CD4-positive, alpha-beta T cell treated with Interleukin-21 for 1 hour (primary cell): ENCODE results near the gene GIPC1.
"Not testable (repeated sequence)": the region's sequence is repeated elsewhere in the genome, so short reads cannot be mapped to it uniquely, and the experiment has no call there.

Experiments used
- DNase-seq: peaks from one replicate; pipeline ENCODE4 v3.0.0-alpha.2; 2020

Gene GIPC1

GRCh38 chr19:14496029-14496833 is at the start of gene GIPC1:
Gene GIPC1, minus strand, starts transcription at chr19:14496127. Its CDS starts 13,151 bp downstream, at chr19:14482976.
- DNase-seq = peak; percentile 87

GRCh38 chr19:14545716-14546082 is 49.8 kb upstream of the GIPC1 start:
- no peak for DNase-seq

DNA sequence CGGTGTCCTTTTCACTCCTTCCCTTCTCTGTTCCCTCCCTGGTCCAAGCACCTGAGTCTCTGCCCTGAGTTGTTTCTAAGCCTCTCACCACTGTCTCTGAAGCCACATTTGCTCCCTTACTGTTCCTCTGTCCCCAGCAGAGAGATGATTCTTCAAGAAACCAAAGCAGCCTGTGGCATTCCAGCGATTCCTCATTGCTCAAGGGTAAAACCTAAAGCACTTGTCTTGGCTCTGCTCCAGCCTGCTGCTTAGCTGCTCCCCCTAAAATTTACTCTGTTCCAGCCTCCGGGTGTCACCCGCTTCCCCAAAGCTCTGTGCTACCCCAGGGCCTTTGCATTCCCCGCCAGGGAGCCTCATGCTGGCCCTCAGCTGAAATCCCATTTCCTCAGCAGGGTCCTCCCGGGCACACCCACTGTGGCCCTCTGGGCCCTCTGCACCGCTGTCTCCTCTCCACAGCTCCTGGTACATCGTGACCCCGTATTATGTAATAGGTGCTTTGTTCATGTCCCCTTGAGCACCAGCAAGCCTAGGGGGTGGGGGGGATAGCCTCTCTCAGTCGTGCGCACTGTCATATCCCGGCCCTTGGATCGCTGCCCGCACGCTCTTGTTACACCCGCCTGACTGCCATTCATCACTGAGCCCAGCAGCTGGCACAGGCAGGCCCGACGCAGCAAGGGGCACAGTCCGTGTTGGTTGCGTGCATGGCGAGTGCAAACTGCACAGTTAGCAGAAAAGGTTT is 49.2 kb upstream of the GIPC1 start:
- DNase-seq = no peak

DNA sequence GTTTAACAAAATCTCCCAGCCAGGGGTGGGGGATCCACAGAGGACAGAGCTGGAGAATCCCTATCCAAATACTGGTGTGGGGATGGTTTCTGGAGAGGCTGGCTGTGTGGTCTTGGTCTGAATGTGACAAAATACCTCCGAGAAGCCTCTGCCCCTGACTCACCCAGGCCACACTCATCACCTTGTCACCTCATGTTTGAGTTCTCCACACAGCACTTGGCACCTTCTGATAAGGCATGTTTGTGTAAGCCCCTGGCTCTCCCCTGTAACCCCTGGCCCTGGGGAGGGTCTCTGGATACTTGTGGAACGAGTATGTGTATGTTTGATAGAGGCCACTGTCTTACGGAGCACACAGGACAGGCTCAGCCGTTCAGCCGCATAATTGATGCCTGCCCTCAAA is 48.1 kb upstream of the GIPC1 start:
- DNase-seq = no peak

DNA sequence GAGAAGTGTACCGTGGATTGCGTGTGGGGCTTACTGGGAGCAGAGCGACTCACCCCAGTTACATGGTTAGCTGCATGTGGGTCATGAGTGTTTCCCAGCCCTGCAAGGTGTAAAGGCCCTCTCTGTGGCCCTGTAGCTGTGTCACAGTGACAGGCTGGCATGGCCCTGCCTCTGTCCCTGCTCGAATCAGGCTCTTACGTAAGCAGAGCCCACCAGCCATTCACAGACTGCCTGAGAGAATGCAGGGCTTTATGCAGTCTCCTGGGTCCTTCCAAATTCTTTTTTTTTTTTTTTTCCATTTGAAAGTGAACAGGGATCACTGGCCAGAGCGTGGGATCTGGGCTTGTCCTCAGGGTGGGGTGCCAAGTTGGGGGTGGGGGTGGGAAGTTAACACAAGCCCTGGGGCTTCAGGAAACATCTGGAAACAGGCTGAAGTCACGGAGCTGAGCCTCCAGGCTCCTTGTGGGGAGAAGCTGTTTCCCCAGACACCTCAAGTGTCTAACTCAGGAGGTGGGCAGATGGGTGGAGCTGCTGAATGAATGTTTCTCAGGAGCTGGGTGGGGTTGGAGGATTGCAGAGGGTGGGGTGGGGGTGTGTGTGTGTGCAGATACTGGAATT is 46.9 kb upstream of the GIPC1 start:
- no peak for DNase-seq

- not testable (repeated sequence) for DNase-seq
These were observed 46.1 kb upstream of the GIPC1 start for GRCh38 chr19:14541979-14542378.

GRCh38 chr19:14540741-14541525 is 45.0 kb upstream of the GIPC1 start:
- DNase-seq = no peak

GRCh38 chr19:14536926-14537692 is 41.2 kb upstream of the GIPC1 start:
- peak; percentile 62 for DNase-seq

DNA sequence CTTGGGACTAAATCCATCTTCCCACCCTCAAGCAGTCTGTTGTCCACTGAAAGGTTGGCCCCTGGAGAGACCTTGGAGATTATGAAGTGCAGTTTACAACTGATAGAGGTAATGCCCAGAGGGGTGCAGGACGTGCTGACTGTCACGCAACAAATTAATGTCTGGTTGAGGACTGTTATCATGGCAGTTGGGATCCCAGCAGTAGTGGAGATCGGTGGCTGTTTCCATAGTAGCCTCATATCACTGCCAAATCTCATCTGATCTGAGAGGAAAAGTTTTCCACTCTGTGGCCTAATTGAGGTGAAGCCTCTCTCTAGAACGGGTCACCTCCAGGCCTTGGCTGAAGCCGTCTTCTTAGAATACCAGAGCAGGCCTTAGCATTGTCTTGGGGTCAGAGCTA is 37.5 kb upstream of the GIPC1 start:
- DNase-seq = no peak

DNA sequence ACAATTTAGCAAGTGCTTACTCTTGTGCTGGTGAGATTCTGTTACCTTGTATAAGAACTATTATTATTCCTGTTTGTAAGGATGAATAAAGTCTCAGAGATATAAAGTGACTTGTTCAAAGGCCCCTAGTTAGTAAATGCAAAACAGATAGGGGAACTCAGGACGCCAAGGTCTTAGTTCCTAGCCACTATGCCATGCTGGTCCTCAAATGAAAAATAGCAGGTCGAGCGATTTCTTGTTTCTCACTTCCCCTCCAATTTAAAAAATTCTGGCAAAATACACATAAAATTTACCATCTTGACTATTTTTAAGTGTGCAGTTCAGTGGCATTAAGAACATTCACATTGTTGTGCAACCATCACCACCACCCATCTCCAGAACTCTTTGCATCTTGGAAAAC is 34.6 kb upstream of the GIPC1 start:
- DNase-seq = no peak

DNA sequence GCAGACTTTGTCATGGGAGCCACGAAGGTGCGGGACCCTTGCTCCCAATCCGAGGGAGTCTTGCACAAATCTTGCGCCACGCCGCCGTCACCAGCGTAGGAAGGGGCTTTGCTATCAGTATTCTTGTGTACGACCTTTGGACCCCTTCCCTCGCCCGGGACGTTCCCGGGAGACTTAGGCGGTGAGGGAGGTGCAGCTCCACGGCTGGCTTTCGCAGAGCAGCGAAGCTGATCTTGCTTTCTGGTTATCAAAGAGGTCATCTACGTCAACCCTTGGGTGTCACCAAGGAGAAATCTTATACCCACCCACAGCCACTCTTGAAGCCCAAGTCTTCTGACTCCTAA is 34.0 kb upstream of the GIPC1 start:
- DNase-seq = peak; percentile 56

GRCh38 chr19:14529254-14530004 is 33.5 kb upstream of the GIPC1 start, which contains the start of gene TECR:
Gene TECR, plus strand, starts transcription at chr19:14529594. Its CDS starts 103 bp downstream, at chr19:14529697.
- peak; percentile 100 for DNase-seq

GRCh38 chr19:14528419-14529253 is 32.7 kb upstream of the GIPC1 start:
- no peak for DNase-seq

DNA sequence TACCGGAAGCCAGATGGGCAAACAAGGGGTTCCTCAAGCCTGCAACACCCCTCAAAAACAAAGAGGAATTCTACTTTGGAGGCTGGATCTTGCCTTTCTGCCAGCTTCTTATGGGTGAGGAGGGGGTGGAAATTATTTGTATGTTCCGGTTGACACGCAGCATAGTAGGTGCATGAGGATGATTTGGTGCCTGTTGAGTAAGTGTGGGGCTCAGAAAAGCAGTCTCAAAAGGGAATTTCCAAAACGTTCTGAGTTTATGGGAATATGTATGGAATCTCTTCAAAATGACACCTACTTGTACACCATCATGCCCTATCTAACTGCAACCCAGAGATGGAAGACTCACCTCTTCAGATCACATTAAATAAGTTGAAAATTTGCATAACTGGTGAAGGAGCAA is 30.5 kb upstream of the GIPC1 start:
- no peak for DNase-seq

- DNase-seq = no peak
These were observed 29.8 kb upstream of the GIPC1 start for GRCh38 chr19:14525729-14526128.

DNA sequence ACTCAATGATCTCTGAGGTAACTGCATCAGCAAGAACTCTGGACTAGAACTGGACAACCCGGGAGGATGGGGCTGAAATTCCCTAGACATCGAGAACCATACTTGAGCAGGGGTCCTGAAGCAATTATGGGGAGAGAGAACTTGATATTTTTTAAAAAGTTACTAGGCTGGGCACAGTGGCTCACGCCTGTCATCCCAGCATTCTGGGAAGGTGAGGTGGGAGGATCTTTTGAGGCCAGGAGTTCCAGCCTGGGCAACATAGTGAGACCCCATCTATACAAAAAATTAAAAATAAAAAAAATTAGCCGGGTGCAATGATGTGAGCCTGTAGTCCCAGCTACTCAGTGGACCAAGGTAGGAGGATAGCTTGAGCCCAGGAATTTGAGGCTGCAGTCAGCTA is 24.6 kb upstream of the GIPC1 start:
- DNase-seq = no peak

DNA sequence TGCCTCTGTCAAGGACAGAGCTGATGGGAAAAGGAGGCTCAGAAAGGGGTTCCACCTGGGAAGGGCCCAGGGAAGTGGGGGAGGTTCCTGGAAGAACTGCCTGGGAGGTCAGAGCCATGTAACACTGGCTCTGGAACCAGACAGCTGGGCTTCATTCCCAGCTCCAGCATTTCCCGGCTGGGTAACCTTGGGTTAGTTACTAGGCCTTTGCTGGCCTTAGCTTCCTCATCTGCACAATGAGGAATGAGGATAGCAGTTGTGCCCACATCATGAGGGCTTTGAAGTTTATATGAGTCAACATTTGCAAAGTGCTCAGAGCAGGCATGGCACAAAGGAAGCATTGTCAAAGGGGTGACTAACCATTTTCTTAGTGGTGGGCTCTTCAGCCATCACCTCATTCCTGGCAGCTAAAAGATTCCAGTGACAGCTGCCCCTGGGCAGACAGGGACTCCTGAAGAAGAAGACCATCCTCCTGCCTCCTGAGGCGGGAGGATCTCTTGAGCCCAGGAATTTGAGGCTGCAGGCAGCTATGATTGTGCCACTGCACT is 24.0 kb upstream of the GIPC1 start:
- DNase-seq = peak; percentile 31

DNA sequence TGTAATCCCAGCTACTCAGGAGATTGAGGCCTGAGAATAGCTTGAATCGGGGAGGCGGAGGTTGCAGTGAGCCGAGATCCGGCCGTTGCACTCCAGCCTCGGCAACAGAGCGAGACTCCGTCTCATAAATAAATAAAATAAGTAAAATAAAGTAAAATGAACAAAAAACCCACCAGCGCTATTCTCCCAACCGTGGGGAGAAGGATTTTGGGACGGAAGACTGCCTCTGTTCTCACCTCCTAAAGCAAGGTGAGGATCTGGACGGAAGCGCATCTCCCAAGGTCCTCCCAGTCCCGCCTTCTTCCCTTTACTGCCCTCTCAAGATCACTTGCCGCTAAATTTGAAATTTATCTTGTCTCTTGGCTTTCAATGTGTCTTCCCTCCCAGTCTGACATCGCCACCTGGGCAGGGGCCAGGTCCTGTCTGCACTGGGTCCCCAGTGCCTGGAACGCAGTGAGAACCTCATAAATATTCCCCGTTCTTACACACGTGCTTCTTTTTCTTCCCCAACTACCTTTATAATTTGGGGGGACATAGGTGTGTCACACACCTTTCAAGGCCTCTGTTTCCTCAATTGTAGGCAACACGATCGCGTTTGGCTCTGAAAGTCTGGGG is 23.4 kb upstream of the GIPC1 start:
- DNase-seq = no peak

- DNase-seq = peak; percentile 79
These were observed 22.0 kb upstream of the GIPC1 start, which contains the start of gene DNAJB1 for GRCh38 chr19:14517840-14518505. Gene DNAJB1, minus strand, starts transcription at chr19:14518397. Its CDS starts 48 bp downstream, at chr19:14518349.
